HG02981 (cell line): ENCODE data around the gene CYBB.

Experiments used
- ATAC-seq: cut with Tn5 transposase; IDR thresholded peaks from one replicate; pipeline ENCODE4 v1.9.1; 2021; ENCODE audit warnings: mild to moderate bottlenecking, moderate library complexity; ENCODE audit not compliant: unreplicated experiment

CYBB gene

GRCh38 chrX:37834937-37835336 lies 55.1 kb downstream of the CYBB start:
- no peak for ATAC-seq

- no peak for ATAC-seq
Observed at GRCh38 chrX:37840931-37841330, 61.1 kb downstream of the CYBB start.

GRCh38 chrX:37844622-37845021 lies 64.8 kb downstream of the CYBB start:
- no peak for ATAC-seq

- ATAC-seq, result no peak
Observed at GRCh38 chrX:37846141-37846540, 66.3 kb downstream of the CYBB start.

- ATAC-seq, result no peak
Observed at GRCh38 chrX:37846558-37846933, 66.7 kb downstream of the CYBB start.

GRCh38 chrX:37846934-37847732 lies 67.3 kb downstream of the CYBB start, which contains the start of gene DYNLT3:
TSS of gene DYNLT3 (minus strand) at chrX:37847571. CDS start at chrX:37847510, 61 bp downstream.
- ATAC-seq, result peak; percentile 100

- no peak for ATAC-seq
Observed at GRCh38 chrX:37847733-37848197, 67.9 kb downstream of the CYBB start.

GRCh38 chrX:37854148-37854547 lies 74.3 kb downstream of the CYBB start:
- ATAC-seq, result no peak

- ATAC-seq, result no peak
Observed at GRCh38 chrX:37854748-37855147, 74.9 kb downstream of the CYBB start.

GRCh38 chrX:37860721-37861120 lies 80.9 kb downstream of the CYBB start:
- ATAC-seq, result no peak

- ATAC-seq, result no peak
Observed at GRCh38 chrX:37862851-37863250, 83.0 kb downstream of the CYBB start.
